Thymus (tissue), 11 donors: ENCODE data around the gene ODF2. TPM values are rescaled to one million over a fixed set of nuclear protein-coding genes. Genes with fewer than 3 reads are reported as not detected.

Source experiments
- DNase-seq, 9 donors: peaks; one replicate each; pipeline ENCODE4 v3.0.0-alpha.2; 2013; ENCODE audit warnings: low spot score in 9 of 9, low read depth in 6 of 9, missing footprints in 1 of 9
- H3K27ac ChIP-seq, 2 donors: one replicate each; pipeline ENCODE4 v1.5.1; 2013; ENCODE audit warnings: control low read depth in 1 of 2, low read depth in 1 of 2, low read length in 1 of 2, mild to moderate bottlenecking in 1 of 2, moderate library complexity in 1 of 2
- H3K27me3 ChIP-seq, 2 donors: one replicate each; pipeline ENCODE4 v1.5.1; 2013; ENCODE audit warnings: low read length in 1 of 2; ENCODE audit not compliant: control insufficient read depth in 2 of 2, insufficient read depth in 1 of 2
- H3K36me3 ChIP-seq, 2 donors: one replicate each; pipeline ENCODE4 v1.5.1; 2013; ENCODE audit warnings: low read length in 1 of 2, mild to moderate bottlenecking in 1 of 2, moderate library complexity in 1 of 2; ENCODE audit not compliant: control insufficient read depth in 2 of 2, insufficient read depth in 2 of 2
- H3K4me1 ChIP-seq, 2 donors: one replicate each; pipeline ENCODE4 v1.5.1; 2013; ENCODE audit warnings: low read length in 2 of 2; ENCODE audit not compliant: control insufficient read depth in 2 of 2, insufficient read depth in 2 of 2
- H3K4me3 ChIP-seq, 2 donors: one replicate each; pipeline ENCODE4 v1.5.1; 2013; ENCODE audit warnings: low read length in 2 of 2, control low read depth in 1 of 2, mild to moderate bottlenecking in 1 of 2
- H3K9me3 ChIP-seq, 2 donors: one replicate each; pipeline ENCODE4 v1.5.1; 2013; ENCODE audit warnings: low read length in 1 of 2, mild to moderate bottlenecking in 1 of 2; ENCODE audit not compliant: control insufficient read depth in 2 of 2, insufficient read depth in 1 of 2
- WGBS: extraction: QIAGEN DNeasy Blood & Tissue Kit; methylation state at CpG from one replicate; pipeline ENCODE4 v1.1.7; 2013; 5-methylcytosine and 5-hydroxymethylcytosine counted together
- polyA plus RNA-seq: library from polyadenylated mRNA; stranded (reverse); fragments of 200-250 nt; gene quantifications from one replicate; pipeline ENCODE4 v1.2.3, GENCODE V29; 2013
- total RNA-seq: library from RNA; stranded (reverse); fragments of 120-200 nt; gene quantifications from one replicate; pipeline ENCODE4 v1.2.4, GENCODE V29; 2013
- donor health status: healthy.

The ODF2 gene
- total and polyA plus RNA-seq, 2 donors: 22.7 to 34.4 TPM

GRCh38 chr9:128512820-128513219, 57.0 kb downstream of the ODF2 start:
- Histone ChIP-seq H3K4me3 (no peak overlapping the region), H3K27me3 (no peaks in the 10 kb centered on the region), H3K27ac (no peak overlapping the region), H3K36me3 (peaks cover 35 to 64% of the 10 kb centered on the region in 2 donors), H3K4me1 (no peaks in the 10 kb centered on the region), H3K9me3 (no peaks in the 10 kb centered on the region)
- WGBS: 97% methylated on average over 9 of the region's 9 CpGs
- no peak for DNase-seq

- Histone ChIP-seq H3K27me3 (no peaks in the 10 kb centered on the region), H3K4me3 (no peak overlapping the region), H3K9me3 (no peaks in the 10 kb centered on the region), H3K36me3 (peaks cover 58 to 73% of the 10 kb centered on the region in 2 donors), H3K27ac (no peak overlapping the region), H3K4me1 (no peaks in the 10 kb centered on the region)
- DNase-seq: no peak
- over 99% methylated on average over 6 of the region's 6 CpGs for WGBS
Measured at GRCh38 chr9:128521956-128522355, 66.2 kb downstream of the ODF2 start.

GRCh38 chr9:128523199-128523925, 67.6 kb downstream of the ODF2 start:
- H3K36me3 ChIP-seq: peaks cover 62 to 72% of the 10 kb centered on the region in 2 donors
- no peak overlapping the region for H3K4me3 ChIP-seq
- WGBS: 61% methylated on average over 13 of the region's 13 CpGs
- H3K27me3 ChIP-seq: no peaks in the 10 kb centered on the region
- no peak for DNase-seq
- H3K27ac ChIP-seq: peak overlapping the region in 1 of 2 donors; percentile 2
- H3K9me3 ChIP-seq: no peaks in the 10 kb centered on the region
- no peaks in the 10 kb centered on the region for H3K4me1 ChIP-seq

- no peak overlapping the region for H3K4me3 ChIP-seq
- H3K36me3 ChIP-seq: peaks cover 72 to 75% of the 10 kb centered on the region in 2 donors
- no peaks in the 10 kb centered on the region for H3K4me1 ChIP-seq
- no peak overlapping the region for H3K27ac ChIP-seq
- H3K9me3 ChIP-seq: no peaks in the 10 kb centered on the region
- DNase-seq: no peak
- WGBS: over 99% methylated on average over 2 of the region's 2 CpGs
- no peaks in the 10 kb centered on the region for H3K27me3 ChIP-seq
Measured at GRCh38 chr9:128526720-128527119, 70.9 kb downstream of the ODF2 start.

- Histone ChIP-seq H3K36me3 (peaks cover 64 to 75% of the 10 kb centered on the region in 2 donors), H3K4me1 (no peaks in the 10 kb centered on the region), H3K9me3 (no peaks in the 10 kb centered on the region), H3K4me3 (no peak overlapping the region), H3K27me3 (no peaks in the 10 kb centered on the region), H3K27ac (no peak overlapping the region)
- no peak for DNase-seq
- 96% methylated on average over 15 of the region's 15 CpGs for WGBS
Measured at GRCh38 chr9:128528445-128529160, 72.8 kb downstream of the ODF2 start.

- H3K4me1 ChIP-seq: no peaks in the 10 kb centered on the region
- no peak for DNase-seq
- 92% methylated on average over 4 of the region's 4 CpGs for WGBS
- peaks cover 65 to 79% of the 10 kb centered on the region in 2 donors for H3K36me3 ChIP-seq
- no peaks in the 10 kb centered on the region for H3K9me3 ChIP-seq
- H3K27me3 ChIP-seq: no peaks in the 10 kb centered on the region
- no peak overlapping the region for H3K27ac ChIP-seq
- no peak overlapping the region for H3K4me3 ChIP-seq
Measured at GRCh38 chr9:128529191-128529590, 73.4 kb downstream of the ODF2 start.

- Histone ChIP-seq H3K36me3 (peaks cover 62 to 76% of the 10 kb centered on the region in 2 donors), H3K4me3 (no peak overlapping the region), H3K27me3 (no peaks in the 10 kb centered on the region), H3K4me1 (no peaks in the 10 kb centered on the region), H3K9me3 (no peaks in the 10 kb centered on the region), H3K27ac (no peak overlapping the region)
- DNase-seq: no peak
- 98% methylated on average over 4 of the region's 4 CpGs for WGBS
Measured at GRCh38 chr9:128532581-128532980, 76.8 kb downstream of the ODF2 start.

GRCh38 chr9:128540634-128541360, 85.0 kb downstream of the ODF2 start:
- no peak for DNase-seq
- WGBS: 98% methylated on average over 3 of the region's 3 CpGs
- H3K36me3 ChIP-seq: peaks cover 59 to 70% of the 10 kb centered on the region in 2 donors
- no peaks in the 10 kb centered on the region for H3K27me3 ChIP-seq
- no peak overlapping the region for H3K4me3 ChIP-seq
- H3K27ac ChIP-seq: no peak overlapping the region
- H3K4me1 ChIP-seq: no peaks in the 10 kb centered on the region
- no peaks in the 10 kb centered on the region for H3K9me3 ChIP-seq

- H3K4me3 ChIP-seq: no peak overlapping the region
- peaks cover 0 to 15% of the 10 kb centered on the region in 2 donors for H3K4me1 ChIP-seq
- WGBS: 81% methylated on average over 3 of the region's 3 CpGs
- DNase-seq: no peak
- H3K9me3 ChIP-seq: no peaks in the 10 kb centered on the region
- H3K36me3 ChIP-seq: peaks cover 12 to 14% of the 10 kb centered on the region in 2 donors
- H3K27ac ChIP-seq: no peak overlapping the region
- H3K27me3 ChIP-seq: no peaks in the 10 kb centered on the region
Measured at GRCh38 chr9:128546504-128546903, 90.7 kb downstream of the ODF2 start.
